HG02938 (cell line): ENCODE measurements around the gene PRR5L.

ENCODE experiments used
- ATAC-seq: cut with Tn5 transposase; IDR thresholded peaks from one replicate; pipeline ENCODE4 v1.9.1; 2021; ENCODE audit warnings: mild to moderate bottlenecking, moderate library complexity; ENCODE audit not compliant: unreplicated experiment

Gene PRR5L

GRCh38 chr11:36295926-36296325 lies at the start of gene PRR5L:
Gene PRR5L, plus strand, starts transcription at chr11:36296288. Its CDS starts 104,834 bp downstream, at chr11:36401122.
- no peak for ATAC-seq

- no peak for ATAC-seq
Measured at GRCh38 chr11:36247493-36247892, 48.6 kb upstream of the PRR5L start.

DNA sequence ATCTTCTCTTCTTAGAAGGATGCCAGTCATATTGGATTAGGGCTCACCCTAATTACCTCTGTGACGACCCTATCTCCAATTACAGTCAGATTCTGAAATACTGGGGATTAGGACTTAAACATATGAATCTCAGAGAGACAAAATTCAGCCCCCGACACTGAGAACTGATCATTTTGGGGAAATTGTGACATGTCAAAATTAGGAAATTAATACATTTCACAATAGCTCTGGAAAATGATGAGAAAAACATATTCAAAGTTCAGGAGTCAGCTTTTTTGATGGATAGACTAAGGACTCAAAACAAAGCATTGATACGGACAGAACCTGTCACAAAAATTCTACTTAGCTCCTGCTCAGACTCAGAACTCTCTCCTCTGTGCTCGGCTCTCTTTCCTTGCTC lies 47.7 kb upstream of the PRR5L start:
- no peak for ATAC-seq

- ATAC-seq: no peak
Measured at GRCh38 chr11:36249246-36249645, 46.8 kb upstream of the PRR5L start.

- no peak for ATAC-seq
Measured at GRCh38 chr11:36251823-36252222, 44.3 kb upstream of the PRR5L start.

GRCh38 chr11:36253238-36253637 lies 42.9 kb upstream of the PRR5L start:
- ATAC-seq: no peak

GRCh38 chr11:36254713-36255112 lies 41.4 kb upstream of the PRR5L start:
- no peak for ATAC-seq

DNA sequence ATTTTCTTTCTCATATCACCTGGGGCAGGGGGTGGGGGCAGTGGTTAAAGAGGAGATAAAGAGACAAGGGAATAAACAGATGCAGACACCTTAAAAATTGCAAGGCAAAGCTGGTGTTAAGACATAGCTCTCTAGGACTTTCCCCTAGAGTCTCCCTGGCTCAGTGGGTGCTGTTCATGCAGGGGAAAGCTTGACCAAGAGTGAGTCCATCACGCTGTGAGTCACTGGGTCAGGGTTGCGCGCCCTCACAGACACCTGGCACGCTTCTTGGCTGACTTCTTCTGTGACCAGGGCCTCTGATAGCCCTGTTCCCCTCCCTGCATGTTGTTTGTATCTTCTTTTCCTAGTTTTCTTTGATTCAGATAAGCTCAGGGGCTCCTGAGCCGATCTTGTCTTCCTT lies 38.7 kb upstream of the PRR5L start:
- ATAC-seq: no peak

- no peak for ATAC-seq
Measured at GRCh38 chr11:36258730-36259360, 37.2 kb upstream of the PRR5L start.

DNA sequence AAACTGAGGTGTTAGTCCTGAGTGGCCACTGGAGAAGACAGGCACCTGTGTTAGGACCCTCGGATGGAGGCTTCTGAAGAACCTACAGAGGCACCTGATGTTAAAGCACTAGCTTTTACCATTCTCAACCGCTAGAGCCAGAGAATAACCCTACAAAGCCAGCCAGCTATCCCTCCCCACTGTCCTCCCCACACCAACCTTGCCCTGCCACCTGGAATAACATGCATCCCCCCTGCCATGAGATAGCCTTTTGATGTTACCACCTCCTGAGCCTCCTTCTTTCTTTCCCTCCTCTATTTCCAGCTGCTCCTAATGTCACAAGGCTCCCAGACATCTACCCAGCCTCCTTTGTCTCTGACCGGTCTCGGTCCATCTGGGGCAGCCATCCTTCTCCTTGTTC lies 35.0 kb upstream of the PRR5L start:
- no peak for ATAC-seq

GRCh38 chr11:36264011-36264972 lies 31.8 kb upstream of the PRR5L start:
- no peak for ATAC-seq

- ATAC-seq: no peak
Measured at GRCh38 chr11:36264973-36265344, 31.1 kb upstream of the PRR5L start.

- peak; percentile 66 for ATAC-seq
Measured at GRCh38 chr11:36265793-36266628, 30.1 kb upstream of the PRR5L start.

- ATAC-seq: no peak
Measured at GRCh38 chr11:36266767-36267166, 29.3 kb upstream of the PRR5L start.

- no peak for ATAC-seq
Measured at GRCh38 chr11:36268337-36268985, 27.6 kb upstream of the PRR5L start.

GRCh38 chr11:36270701-36271100 lies 25.4 kb upstream of the PRR5L start:
- no peak for ATAC-seq

GRCh38 chr11:36271794-36272407 lies 24.2 kb upstream of the PRR5L start:
- ATAC-seq: no peak

DNA sequence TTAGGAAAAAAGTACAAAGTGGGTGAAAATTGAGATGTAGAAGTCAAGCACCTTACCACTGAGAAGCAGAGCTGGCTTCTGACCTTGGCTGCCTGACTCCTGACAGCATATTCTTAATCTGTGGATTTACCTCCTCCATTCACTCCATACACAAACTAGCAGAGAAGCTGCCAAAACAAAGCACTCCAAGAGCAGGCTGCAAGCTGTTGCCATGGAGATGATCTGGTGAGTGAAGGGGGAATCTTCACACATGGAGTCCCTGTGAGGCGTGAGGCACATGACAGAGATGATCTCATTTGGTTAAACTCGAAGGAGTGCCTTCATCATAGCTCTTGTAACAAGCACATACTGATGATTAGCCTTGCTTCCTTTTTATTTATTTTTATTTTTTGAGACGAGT lies 23.0 kb upstream of the PRR5L start:
- no peak for ATAC-seq

DNA sequence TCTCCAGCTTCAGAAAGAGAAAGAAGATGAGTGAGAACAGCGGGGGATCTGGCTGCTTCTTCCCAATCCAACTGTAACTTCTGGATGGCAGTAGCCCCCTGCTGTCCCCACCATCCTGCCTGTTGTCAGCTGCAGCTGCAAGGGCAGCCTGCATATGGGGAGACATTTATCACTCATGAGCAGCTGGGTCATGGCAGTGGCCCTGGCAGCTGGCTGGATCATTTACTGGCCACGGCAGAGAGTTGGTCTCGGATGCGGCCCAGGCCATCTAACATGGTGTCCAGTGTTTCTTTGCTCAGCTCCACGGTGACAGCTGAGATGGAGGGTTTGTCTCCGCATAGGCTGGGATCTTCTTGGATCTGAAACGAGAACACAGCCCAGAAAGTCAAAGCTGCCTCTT lies 21.7 kb upstream of the PRR5L start:
- no peak for ATAC-seq

DNA sequence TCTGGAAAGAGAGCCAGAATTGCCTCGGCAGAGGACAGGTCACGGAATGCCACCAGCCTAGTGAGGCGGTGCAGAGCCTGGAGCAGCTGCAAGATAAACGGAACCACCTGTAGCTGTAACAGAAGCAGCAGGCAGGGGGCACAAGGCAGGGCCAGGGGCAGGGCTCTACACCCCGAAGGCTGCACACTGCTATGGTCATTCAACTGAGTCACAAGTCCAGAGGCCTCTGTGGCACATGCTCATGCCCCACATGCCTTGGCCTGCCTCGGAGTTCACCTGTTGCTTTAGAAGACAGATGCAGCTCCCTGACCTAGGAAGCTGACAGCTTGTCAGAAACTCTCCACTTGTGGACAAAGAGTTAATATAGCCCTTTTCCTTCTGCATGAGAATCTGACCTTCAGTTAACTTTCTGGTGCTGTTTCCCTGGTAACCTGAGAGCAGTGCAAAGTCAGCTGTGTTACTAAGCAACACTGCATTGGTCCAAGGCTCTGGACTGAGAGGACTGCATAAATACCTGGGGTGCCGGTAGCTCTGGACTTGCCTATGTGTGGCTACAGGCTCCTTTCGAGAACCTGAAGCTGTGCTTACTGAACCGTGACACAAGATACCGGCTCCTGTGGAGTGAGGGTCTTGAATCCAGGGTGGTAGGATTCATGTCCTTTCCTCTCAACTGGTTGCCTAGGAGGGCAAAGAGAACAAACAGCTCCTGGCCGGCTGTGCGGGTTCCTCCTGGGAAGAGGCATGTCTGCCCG lies 17.4 kb upstream of the PRR5L start:
- ATAC-seq: no peak
